ENCODE measurements around the gene UBA6.

Gene UBA6

GRCh38 chr4:67696061-67696460, 4.9 kb downstream of the UBA6 start:
- Histone ChIP-seq H3K9ac (ENCODE audit: low read length) (no peak overlapping the region), H3K4me3 (ENCODE audit: low read depth, low read length) (no peak overlapping the region), H3K27ac (ENCODE audit: low read depth, low read length) (no peak overlapping the region), H3K9me3 (ENCODE audit: control insufficient read depth, insufficient read depth, low read depth, low read length) (no peaks in the 10 kb centered on the region), H3K27me3 (ENCODE audit: control insufficient read depth, insufficient read depth, low read length) (no peaks in the 10 kb centered on the region), H3K4me1 (ENCODE audit: control insufficient read depth, insufficient read depth, low read length) (no peaks in the 10 kb centered on the region; the same call in 1 of the 2 replicates), H3K36me3 (ENCODE audit: control insufficient read depth, insufficient read depth, low read length) (peaks cover 29% of the 10 kb centered on the region)

- H3K36me3 ChIP-seq (ENCODE audit: control insufficient read depth, insufficient read depth, low read length), result peaks cover 32% of the 10 kb centered on the region
- no peak overlapping the region for H3K9ac ChIP-seq (ENCODE audit: low read length)
- no peak overlapping the region for H3K27ac ChIP-seq (ENCODE audit: low read depth, low read length)
- no peaks in the 10 kb centered on the region; the same call in 1 of the 2 replicates for H3K4me1 ChIP-seq (ENCODE audit: control insufficient read depth, insufficient read depth, low read length)
- H3K27me3 ChIP-seq (ENCODE audit: control insufficient read depth, insufficient read depth, low read length), result no peaks in the 10 kb centered on the region
- H3K9me3 ChIP-seq (ENCODE audit: control insufficient read depth, insufficient read depth, low read depth, low read length), result no peaks in the 10 kb centered on the region
- H3K4me3 ChIP-seq (ENCODE audit: low read depth, low read length), result no peak overlapping the region
Measured at GRCh38 chr4:67694662-67695061, 6.3 kb downstream of the UBA6 start.

- H3K9me3 ChIP-seq (ENCODE audit: control insufficient read depth, insufficient read depth, low read depth, low read length), result no peaks in the 10 kb centered on the region
- no peak overlapping the region for H3K27ac ChIP-seq (ENCODE audit: low read depth, low read length)
- no peak overlapping the region for H3K9ac ChIP-seq (ENCODE audit: low read length)
- peaks cover 34% of the 10 kb centered on the region for H3K36me3 ChIP-seq (ENCODE audit: control insufficient read depth, insufficient read depth, low read length)
- no peak overlapping the region for H3K4me3 ChIP-seq (ENCODE audit: low read depth, low read length)
- no peaks in the 10 kb centered on the region for H3K4me1 ChIP-seq (ENCODE audit: control insufficient read depth, insufficient read depth, low read length)
- H3K27me3 ChIP-seq (ENCODE audit: control insufficient read depth, insufficient read depth, low read length), result no peaks in the 10 kb centered on the region
Measured at GRCh38 chr4:67691328-67691727, 9.6 kb downstream of the UBA6 start.

GRCh38 chr4:67687636-67688035, 13.3 kb downstream of the UBA6 start:
- Histone ChIP-seq H3K9ac (ENCODE audit: low read length) (no peak overlapping the region), H3K27ac (ENCODE audit: low read depth, low read length) (no peak overlapping the region), H3K36me3 (ENCODE audit: control insufficient read depth, insufficient read depth, low read length) (peaks cover 32% of the 10 kb centered on the region), H3K4me3 (ENCODE audit: low read depth, low read length) (no peak overlapping the region), H3K4me1 (ENCODE audit: control insufficient read depth, insufficient read depth, low read length) (no peaks in the 10 kb centered on the region), H3K27me3 (ENCODE audit: control insufficient read depth, insufficient read depth, low read length) (no peaks in the 10 kb centered on the region), H3K9me3 (ENCODE audit: control insufficient read depth, insufficient read depth, low read depth, low read length) (no peaks in the 10 kb centered on the region)

- H3K9ac ChIP-seq (ENCODE audit: low read length), result no peak overlapping the region
- H3K4me1 ChIP-seq (ENCODE audit: control insufficient read depth, insufficient read depth, low read length), result no peaks in the 10 kb centered on the region
- no peaks in the 10 kb centered on the region for H3K27me3 ChIP-seq (ENCODE audit: control insufficient read depth, insufficient read depth, low read length)
- H3K36me3 ChIP-seq (ENCODE audit: control insufficient read depth, insufficient read depth, low read length), result peaks cover 25% of the 10 kb centered on the region
- no peak overlapping the region for H3K4me3 ChIP-seq (ENCODE audit: low read depth, low read length)
- H3K9me3 ChIP-seq (ENCODE audit: control insufficient read depth, insufficient read depth, low read depth, low read length), result no peaks in the 10 kb centered on the region
- H3K27ac ChIP-seq (ENCODE audit: low read depth, low read length), result no peak overlapping the region
Measured at GRCh38 chr4:67685532-67685859, 15.5 kb downstream of the UBA6 start.

GRCh38 chr4:67684839-67685531, 16.0 kb downstream of the UBA6 start:
- Histone ChIP-seq H3K9ac (ENCODE audit: low read length) (no peak overlapping the region), H3K27me3 (ENCODE audit: control insufficient read depth, insufficient read depth, low read length) (no peaks in the 10 kb centered on the region), H3K36me3 (ENCODE audit: control insufficient read depth, insufficient read depth, low read length) (peaks cover 30% of the 10 kb centered on the region), H3K9me3 (ENCODE audit: control insufficient read depth, insufficient read depth, low read depth, low read length) (no peaks in the 10 kb centered on the region), H3K27ac (ENCODE audit: low read depth, low read length) (no peak overlapping the region), H3K4me1 (ENCODE audit: control insufficient read depth, insufficient read depth, low read length) (no peaks in the 10 kb centered on the region), H3K4me3 (ENCODE audit: low read depth, low read length) (no peak overlapping the region)

- no peaks in the 10 kb centered on the region for H3K4me1 ChIP-seq (ENCODE audit: control insufficient read depth, insufficient read depth, low read length)
- H3K9me3 ChIP-seq (ENCODE audit: control insufficient read depth, insufficient read depth, low read depth, low read length), result no peaks in the 10 kb centered on the region
- no peak overlapping the region for H3K4me3 ChIP-seq (ENCODE audit: low read depth, low read length)
- peaks cover 48% of the 10 kb centered on the region for H3K36me3 ChIP-seq (ENCODE audit: control insufficient read depth, insufficient read depth, low read length)
- H3K27ac ChIP-seq (ENCODE audit: low read depth, low read length), result no peak overlapping the region
- H3K9ac ChIP-seq (ENCODE audit: low read length), result no peak overlapping the region
- H3K27me3 ChIP-seq (ENCODE audit: control insufficient read depth, insufficient read depth, low read length), result no peaks in the 10 kb centered on the region
Measured at GRCh38 chr4:67682266-67682665, 18.7 kb downstream of the UBA6 start.

GRCh38 chr4:67680581-67681222, 20.3 kb downstream of the UBA6 start:
- peaks cover 57% of the 10 kb centered on the region for H3K36me3 ChIP-seq (ENCODE audit: control insufficient read depth, insufficient read depth, low read length)
- H3K4me1 ChIP-seq (ENCODE audit: control insufficient read depth, insufficient read depth, low read length), result no peaks in the 10 kb centered on the region
- no peak overlapping the region for H3K27ac ChIP-seq (ENCODE audit: low read depth, low read length)

GRCh38 chr4:67678612-67679011, 22.3 kb downstream of the UBA6 start:
- no peaks in the 10 kb centered on the region for H3K9me3 ChIP-seq (ENCODE audit: control insufficient read depth, insufficient read depth, low read depth, low read length)
- H3K27me3 ChIP-seq (ENCODE audit: control insufficient read depth, insufficient read depth, low read length), result no peaks in the 10 kb centered on the region
- no peak overlapping the region for H3K4me3 ChIP-seq (ENCODE audit: low read depth, low read length)
- H3K36me3 ChIP-seq (ENCODE audit: control insufficient read depth, insufficient read depth, low read length), result peaks cover 65% of the 10 kb centered on the region
- no peaks in the 10 kb centered on the region for H3K4me1 ChIP-seq (ENCODE audit: control insufficient read depth, insufficient read depth, low read length)
- H3K9ac ChIP-seq (ENCODE audit: low read length), result no peak overlapping the region
- H3K27ac ChIP-seq (ENCODE audit: low read depth, low read length), result no peak overlapping the region

More at GRCh38 chr4:67680581-67681222, 20.3 kb downstream of the UBA6 start:
- Histone ChIP-seq H3K27me3 (ENCODE audit: control insufficient read depth, insufficient read depth, low read length) (no peaks in the 10 kb centered on the region), H3K9me3 (ENCODE audit: control insufficient read depth, insufficient read depth, low read depth, low read length) (no peaks in the 10 kb centered on the region), H3K9ac (ENCODE audit: low read length) (no peak overlapping the region), H3K4me3 (ENCODE audit: low read depth, low read length) (no peak overlapping the region)

GRCh38 chr4:67674098-67674497, 26.9 kb downstream of the UBA6 start:
- no peaks in the 10 kb centered on the region for H3K4me1 ChIP-seq (ENCODE audit: control insufficient read depth, insufficient read depth, low read length)
- peaks cover 88% of the 10 kb centered on the region for H3K36me3 ChIP-seq (ENCODE audit: control insufficient read depth, insufficient read depth, low read length)
- H3K27ac ChIP-seq (ENCODE audit: low read depth, low read length), result no peak overlapping the region
- no peaks in the 10 kb centered on the region for H3K9me3 ChIP-seq (ENCODE audit: control insufficient read depth, insufficient read depth, low read depth, low read length)
- no peak overlapping the region for H3K4me3 ChIP-seq (ENCODE audit: low read depth, low read length)
- no peaks in the 10 kb centered on the region for H3K27me3 ChIP-seq (ENCODE audit: control insufficient read depth, insufficient read depth, low read length)
- H3K9ac ChIP-seq (ENCODE audit: low read length), result no peak overlapping the region

- Histone ChIP-seq H3K9ac (ENCODE audit: low read length) (no peak overlapping the region), H3K4me3 (ENCODE audit: low read depth, low read length) (no peak overlapping the region), H3K36me3 (ENCODE audit: control insufficient read depth, insufficient read depth, low read length) (peaks cover 87% of the 10 kb centered on the region), H3K27ac (ENCODE audit: low read depth, low read length) (no peak overlapping the region), H3K4me1 (ENCODE audit: control insufficient read depth, insufficient read depth, low read length) (no peaks in the 10 kb centered on the region), H3K27me3 (ENCODE audit: control insufficient read depth, insufficient read depth, low read length) (no peaks in the 10 kb centered on the region), H3K9me3 (ENCODE audit: control insufficient read depth, insufficient read depth, low read depth, low read length) (no peaks in the 10 kb centered on the region)
Measured at GRCh38 chr4:67668315-67668714, 32.6 kb downstream of the UBA6 start.
